ENCODE results near the gene CDC14A. TPM values are rescaled to one million over a fixed set of nuclear protein-coding genes. Genes with fewer than 3 reads are reported as not detected.
"Not testable (repeated sequence)": the region's sequence is repeated elsewhere in the genome, so short reads cannot be mapped to it uniquely, and the experiment has no call there.

The CDC14A gene
- total RNA-seq, 1 donor from 2014 or later: 8.7 TPM

DNA sequence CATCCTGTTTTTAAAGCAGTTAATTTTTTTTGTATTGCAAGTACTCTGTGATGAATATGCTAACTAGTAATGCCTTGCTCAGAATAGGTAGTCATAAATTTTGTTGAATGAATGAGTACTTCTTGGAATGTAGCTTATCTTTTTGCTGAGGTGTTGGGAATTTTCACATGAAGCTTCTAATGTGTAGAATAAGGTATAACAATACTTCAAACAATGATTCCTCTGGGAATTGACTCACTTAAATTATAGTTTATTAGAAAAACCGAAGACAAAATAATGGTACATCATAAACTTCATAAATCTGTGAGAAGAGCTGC, 13.9 kb downstream of the CDC14A start:
- Histone ChIP-seq H3K36me3 (ENCODE audit: control insufficient read depth, insufficient read depth, low read length) (no peaks in the 10 kb centered on the region), H3K27me3 (ENCODE audit: control insufficient read depth, insufficient read depth, low read length) (no peaks in the 10 kb centered on the region), H3K4me3 (ENCODE audit: low read depth, low read length) (no peak overlapping the region)
- TF ChIP-seq CTCF (IDR thresholded peaks at IDR 0.05; ENCODE audit: insufficient read depth, low read length, poor library complexity, severe bottlenecking): no peak
- DNase-seq (ENCODE audit: low read depth): no peak

DNA sequence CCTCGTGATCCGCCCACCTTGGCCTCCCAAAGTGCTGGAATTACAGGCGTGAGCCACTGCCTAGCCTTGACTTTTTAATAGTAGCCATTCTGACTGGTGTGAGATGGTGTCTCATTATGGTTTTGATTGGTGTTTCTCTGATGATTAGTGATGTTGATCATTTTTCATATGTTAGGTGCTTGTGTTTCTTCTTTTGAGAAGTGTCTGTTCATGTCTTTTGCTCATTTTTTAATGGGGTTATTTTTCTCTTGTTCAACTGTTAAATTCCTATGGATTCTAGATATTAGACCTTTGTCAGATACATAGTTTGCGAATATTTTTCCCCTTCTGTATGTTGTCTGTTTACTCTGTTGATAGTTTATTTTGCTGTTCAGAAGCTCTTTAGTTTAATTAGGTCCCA, 17.0 kb downstream of the CDC14A start:
- H3K27me3 ChIP-seq (ENCODE audit: control insufficient read depth, insufficient read depth, low read length); H3K36me3 ChIP-seq (ENCODE audit: control insufficient read depth, insufficient read depth, low read length); DNase-seq (ENCODE audit: low read depth); H3K4me3 ChIP-seq (ENCODE audit: low read depth, low read length): not testable (repeated sequence)

GRCh38 chr1:100373953-100374352, 21.6 kb downstream of the CDC14A start:
- DNase-seq (ENCODE audit: low read depth); H3K27me3 ChIP-seq (ENCODE audit: control insufficient read depth, insufficient read depth, low read length); H3K36me3 ChIP-seq (ENCODE audit: control insufficient read depth, insufficient read depth, low read length); H3K4me3 ChIP-seq (ENCODE audit: low read depth, low read length): not testable (repeated sequence)

GRCh38 chr1:100376890-100377289, 24.6 kb downstream of the CDC14A start:
- not testable (repeated sequence) for H3K36me3 ChIP-seq (ENCODE audit: control insufficient read depth, insufficient read depth, low read length); DNase-seq (ENCODE audit: low read depth); H3K27me3 ChIP-seq (ENCODE audit: control insufficient read depth, insufficient read depth, low read length); H3K4me3 ChIP-seq (ENCODE audit: low read depth, low read length)

GRCh38 chr1:100377590-100378361, 25.5 kb downstream of the CDC14A start:
- TF ChIP-seq CTCF (IDR thresholded peaks at IDR 0.05; ENCODE audit: insufficient read depth, low read length, poor library complexity, severe bottlenecking): no peak
- Histone ChIP-seq H3K4me3 (ENCODE audit: low read depth, low read length) (no peak overlapping the region), H3K27me3 (ENCODE audit: control insufficient read depth, insufficient read depth, low read length) (no peaks in the 10 kb centered on the region), H3K36me3 (ENCODE audit: control insufficient read depth, insufficient read depth, low read length) (no peaks in the 10 kb centered on the region)
- no peak for DNase-seq (ENCODE audit: low read depth)

- no peak for DNase-seq (ENCODE audit: low read depth)
- no peak overlapping the region for H3K4me3 ChIP-seq (ENCODE audit: low read depth, low read length)
- H3K36me3 ChIP-seq (ENCODE audit: control insufficient read depth, insufficient read depth, low read length): no peaks in the 10 kb centered on the region
- H3K27me3 ChIP-seq (ENCODE audit: control insufficient read depth, insufficient read depth, low read length): no peaks in the 10 kb centered on the region
- no peak for TF ChIP-seq CTCF (IDR thresholded peaks at IDR 0.05; ENCODE audit: insufficient read depth, low read length, poor library complexity, severe bottlenecking)
These were observed 26.6 kb downstream of the CDC14A start for GRCh38 chr1:100378956-100379355.

- no peaks in the 10 kb centered on the region for H3K27me3 ChIP-seq (ENCODE audit: control insufficient read depth, insufficient read depth, low read length)
- TF ChIP-seq CTCF (IDR thresholded peaks at IDR 0.05; ENCODE audit: insufficient read depth, low read length, poor library complexity, severe bottlenecking): no peak
- no peak overlapping the region for H3K4me3 ChIP-seq (ENCODE audit: low read depth, low read length)
- no peak for DNase-seq (ENCODE audit: low read depth)
- no peaks in the 10 kb centered on the region for H3K36me3 ChIP-seq (ENCODE audit: control insufficient read depth, insufficient read depth, low read length)
These were observed 28.3 kb downstream of the CDC14A start for GRCh38 chr1:100380635-100381034.

Data from kidney epithelial cell (primary cell).